OCI-LY1 (cell line): ENCODE data around the gene USP22.
"Not testable (repeated sequence)": the region's sequence is repeated elsewhere in the genome, so short reads cannot be mapped to it uniquely, and the experiment has no call there.

ENCODE experiments used
- H2AFZ ChIP-seq: fragments of 200-600 bp; sonication (generic), shearing (Covaris generic); 2 replicates; pipeline ENCODE4 v1.6.0; 2014; ENCODE audit warnings: antibody characterized with exemption, mild to moderate bottlenecking, low read length
- H3F3A ChIP-seq: fragments of 200-600 bp; sonication (generic), shearing (Covaris generic); 2 replicates; pipeline ENCODE4 v1.6.0; 2014; ENCODE audit warnings: mild to moderate bottlenecking, antibody characterized with exemption, low read length, moderate library complexity; ENCODE audit not compliant: insufficient read depth
- H3K27ac ChIP-seq: fragments of 200-600 bp; sonication (generic); 2 replicates; pipeline ENCODE4 v1.5.1; 2014; ENCODE audit warnings: low read length, mixed run types, mild to moderate bottlenecking, low read depth; ENCODE audit not compliant: poor library complexity, severe bottlenecking
- H3K27me3 ChIP-seq: fragments of 200-600 bp; sonication (generic); 2 replicates; pipeline ENCODE4 v1.6.0; 2014; ENCODE audit warnings: antibody characterized with exemption, mild to moderate bottlenecking, low read length, moderate library complexity; ENCODE audit not compliant: insufficient read depth
- H3K36me3 ChIP-seq: fragments of 200-600 bp; sonication (generic); 2 replicates; pipeline ENCODE4 v1.6.1; 2014; ENCODE audit warnings: mild to moderate bottlenecking, antibody characterized with exemption, low read length, moderate library complexity, mixed read lengths; ENCODE audit not compliant: insufficient read depth
- H3K4me1 ChIP-seq: fragments of 200-600 bp; sonication (generic); 2 replicates; pipeline ENCODE4 v1.5.1; 2014; ENCODE audit warnings: mild to moderate bottlenecking, low read length, moderate library complexity; ENCODE audit not compliant: insufficient read depth, severe bottlenecking
- H3K4me2 ChIP-seq: fragments of 200-600 bp; sonication (generic), shearing (Covaris generic); 2 replicates; pipeline ENCODE4 v1.6.1; 2014; ENCODE audit warnings: low read length
- H3K4me3 ChIP-seq: fragments of 200-600 bp; sonication (generic); 2 replicates; pipeline ENCODE4 v1.5.1; 2014; ENCODE audit warnings: low read length, low read depth, mild to moderate bottlenecking, mixed read lengths; ENCODE audit not compliant: poor library complexity, severe bottlenecking
- H3K79me2 ChIP-seq: fragments of 200-600 bp; shearing (Covaris generic); 2 replicates; pipeline ENCODE4 v1.6.1; 2016; ENCODE audit warnings: mixed run types, low read length, mixed read lengths; ENCODE audit not compliant: insufficient read depth
- H3K9ac ChIP-seq: fragments of 200-600 bp; sonication (generic), shearing (Covaris generic); 2 replicates; pipeline ENCODE4 v1.6.1; 2014; ENCODE audit warnings: mild to moderate bottlenecking, low read length, mixed read lengths
- H3K9me2 ChIP-seq: fragments of 200-600 bp; sonication (generic), shearing (Covaris generic); 2 replicates; pipeline ENCODE4 v1.6.1; 2014; ENCODE audit warnings: low read depth, mild to moderate bottlenecking, low read length, mixed read lengths
- H3K9me3 ChIP-seq: fragments of 200-600 bp; shearing (Covaris generic); 2 replicates; pipeline ENCODE4 v1.6.1; 2014; ENCODE audit warnings: low read length, mixed read lengths
- H4K20me1 ChIP-seq: fragments of 200-600 bp; sonication (generic), shearing (Covaris generic); 2 replicates; pipeline ENCODE4 v1.6.0; 2016; ENCODE audit warnings: mild to moderate bottlenecking, low read length; ENCODE audit not compliant: insufficient read depth
- EZH2 ChIP-seq: fragments of 200-600 bp; sonication (generic), shearing (Covaris generic); IDR thresholded peaks from 2 replicates; pipeline ENCODE4 v1.8.0; 2017; ENCODE audit warnings: borderline replicate concordance, mixed run types, mild to moderate bottlenecking, antibody characterized with exemption, low read length, moderate library complexity, mixed read lengths
- TF ChIP-seq, protein P1 (sequence below): fragments of 200-600 bp; sonication (generic), shearing (Covaris generic); IDR thresholded peaks from 2 replicates; pipeline ENCODE4 v1.5.1; 2017; ENCODE audit warnings: mild to moderate bottlenecking, antibody characterized with exemption, low read length, moderate library complexity, mixed read lengths

Gene USP22

DNA sequence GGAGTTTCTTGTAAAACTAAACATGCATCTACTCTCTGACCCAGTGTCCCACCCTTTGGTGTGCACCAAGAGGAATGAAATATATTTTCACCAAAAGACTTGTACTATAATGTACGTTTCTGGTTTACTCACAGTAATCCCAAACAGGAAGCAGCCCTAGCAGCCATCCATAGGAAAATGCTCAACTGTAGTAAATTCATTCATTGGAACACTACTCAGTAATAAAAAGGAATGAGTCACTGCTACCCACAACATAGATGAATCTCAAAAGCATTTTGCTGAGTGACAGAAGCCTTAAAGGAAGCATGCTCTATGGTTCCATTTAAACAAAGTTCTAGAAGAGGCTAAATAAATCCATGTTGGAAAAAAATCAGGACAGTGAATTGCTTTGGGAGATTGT, 46.3 kb upstream of the USP22 start:
- 0 out of 2 replicates have a peak, but pooled peaks cover 7% of the 10 kb centered on the region for H3K27me3 ChIP-seq
- TF ChIP-seq EZH2: no peak
- TF ChIP-seq, protein P1, sequence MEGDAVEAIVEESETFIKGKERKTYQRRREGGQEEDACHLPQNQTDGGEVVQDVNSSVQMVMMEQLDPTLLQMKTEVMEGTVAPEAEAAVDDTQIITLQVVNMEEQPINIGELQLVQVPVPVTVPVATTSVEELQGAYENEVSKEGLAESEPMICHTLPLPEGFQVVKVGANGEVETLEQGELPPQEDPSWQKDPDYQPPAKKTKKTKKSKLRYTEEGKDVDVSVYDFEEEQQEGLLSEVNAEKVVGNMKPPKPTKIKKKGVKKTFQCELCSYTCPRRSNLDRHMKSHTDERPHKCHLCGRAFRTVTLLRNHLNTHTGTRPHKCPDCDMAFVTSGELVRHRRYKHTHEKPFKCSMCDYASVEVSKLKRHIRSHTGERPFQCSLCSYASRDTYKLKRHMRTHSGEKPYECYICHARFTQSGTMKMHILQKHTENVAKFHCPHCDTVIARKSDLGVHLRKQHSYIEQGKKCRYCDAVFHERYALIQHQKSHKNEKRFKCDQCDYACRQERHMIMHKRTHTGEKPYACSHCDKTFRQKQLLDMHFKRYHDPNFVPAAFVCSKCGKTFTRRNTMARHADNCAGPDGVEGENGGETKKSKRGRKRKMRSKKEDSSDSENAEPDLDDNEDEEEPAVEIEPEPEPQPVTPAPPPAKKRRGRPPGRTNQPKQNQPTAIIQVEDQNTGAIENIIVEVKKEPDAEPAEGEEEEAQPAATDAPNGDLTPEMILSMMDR: no peak
- no peak overlapping the region for H3K4me3 ChIP-seq
- no peak overlapping the region for H3K4me2 ChIP-seq
- no peaks in the 10 kb centered on the region for H3K79me2 ChIP-seq
- no peaks in the 10 kb centered on the region for H4K20me1 ChIP-seq
- no peaks in the 10 kb centered on the region for H3K9me2 ChIP-seq
- H3K9ac ChIP-seq: no peak overlapping the region
- no peaks in the 10 kb centered on the region; the same call in 1 of the 2 replicates for H3K36me3 ChIP-seq
- H3K4me1 ChIP-seq: no peaks in the 10 kb centered on the region
- no peak overlapping the region for H2AFZ ChIP-seq
- no peak overlapping the region for H3K27ac ChIP-seq
- no peaks in the 10 kb centered on the region for H3K9me3 ChIP-seq
- no peaks in the 10 kb centered on the region for H3F3A ChIP-seq

DNA sequence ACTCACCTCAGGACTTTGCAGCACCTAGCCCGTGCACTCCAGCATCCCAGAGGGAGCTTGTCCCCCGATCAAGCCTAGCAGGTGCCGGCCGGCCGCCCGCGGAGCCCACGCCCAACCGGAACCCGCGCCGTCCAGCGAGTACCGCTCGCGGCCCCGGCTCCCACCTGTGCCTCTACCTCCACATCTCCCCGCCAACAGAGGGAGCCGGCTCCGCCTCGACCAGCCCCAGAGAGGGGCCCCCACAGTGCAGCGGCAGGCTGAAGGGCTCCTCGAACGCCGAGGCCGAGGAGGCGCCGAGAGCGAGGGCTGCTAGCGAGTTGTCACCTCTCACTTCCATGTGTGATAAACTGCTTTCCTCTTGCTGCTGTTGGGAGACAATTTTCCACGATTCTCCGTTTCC, 42.9 kb upstream of the USP22 start:
- H3K27ac ChIP-seq: no peak overlapping the region
- no peaks in the 10 kb centered on the region for H3K9me2 ChIP-seq
- H3K4me1 ChIP-seq: no peaks in the 10 kb centered on the region
- peaks cover 7% of the 10 kb centered on the region; the same call in 1 of the 2 replicates for H3K9me3 ChIP-seq
- no peak for TF ChIP-seq EZH2
- TF ChIP-seq, protein P1: no peak
- no peaks in the 10 kb centered on the region for H4K20me1 ChIP-seq
- no peak overlapping the region for H3K9ac ChIP-seq
- H3K36me3 ChIP-seq: no peaks in the 10 kb centered on the region; the same call in 1 of the 2 replicates
- H3K79me2 ChIP-seq: no peaks in the 10 kb centered on the region
- H3F3A ChIP-seq: no peaks in the 10 kb centered on the region
- H3K4me3 ChIP-seq: no peak overlapping the region
- no peak overlapping the region for H3K4me2 ChIP-seq
- H2AFZ ChIP-seq: no peak overlapping the region
- H3K27me3 ChIP-seq: peaks cover 14% of the 10 kb centered on the region; the same call in 1 of the 2 replicates

DNA sequence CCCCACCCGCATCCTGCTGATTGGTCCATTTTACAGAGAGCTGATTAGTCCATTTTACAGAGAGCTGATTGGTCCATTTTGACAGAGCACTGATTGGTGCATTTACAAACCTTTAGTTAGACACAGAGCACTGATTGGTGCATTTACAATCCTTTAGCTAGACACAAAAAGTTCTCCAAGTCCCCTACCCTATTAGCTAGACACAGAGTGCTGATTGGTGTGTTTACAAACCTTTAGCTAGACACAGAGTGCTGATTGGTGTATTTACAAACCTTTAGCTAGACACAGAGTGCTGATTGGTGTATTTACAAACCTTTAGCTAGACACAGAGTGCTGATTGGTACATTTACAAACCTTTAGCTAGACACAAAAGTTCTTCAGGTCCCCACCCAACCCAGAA, 42.5 kb upstream of the USP22 start:
- H3K4me1 ChIP-seq, H3K9me3 ChIP-seq, H4K20me1 ChIP-seq, H3K4me2 ChIP-seq, H2AFZ ChIP-seq, H3K4me3 ChIP-seq, H3K27ac ChIP-seq, H3F3A ChIP-seq, H3K36me3 ChIP-seq, H3K9me2 ChIP-seq, H3K9ac ChIP-seq, H3K79me2 ChIP-seq: not testable (repeated sequence)
- H3K27me3 ChIP-seq: peaks cover 14% of the 10 kb centered on the region; the same call in 1 of the 2 replicates

DNA sequence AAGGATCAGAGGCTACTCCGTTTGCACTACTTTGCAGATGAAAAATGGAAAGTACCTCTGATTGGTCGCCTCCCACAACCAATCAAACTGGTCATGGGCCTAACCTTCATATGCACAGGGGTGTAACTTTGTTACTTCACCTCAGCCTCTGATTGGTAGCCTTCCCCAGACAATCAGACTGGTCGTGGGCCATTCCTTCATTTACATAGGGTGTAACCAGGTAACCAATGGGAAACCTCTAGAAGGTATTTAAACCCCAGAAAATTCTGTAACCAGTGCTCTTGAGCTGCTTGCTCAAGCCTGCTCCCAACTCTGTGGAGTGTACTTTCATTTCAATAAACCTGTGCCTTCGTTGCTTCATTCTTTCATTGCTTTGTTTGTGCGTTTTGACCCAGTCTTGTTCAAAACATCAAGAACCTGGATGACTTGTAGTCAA, 39.2 kb upstream of the USP22 start:
- H3K9me3 ChIP-seq: peaks cover 7% of the 10 kb centered on the region; the same call in 1 of the 2 replicates
- H3K4me3 ChIP-seq: no peak overlapping the region
- H3K27me3 ChIP-seq: peaks cover 18% of the 10 kb centered on the region; the same call in 1 of the 2 replicates
- H3K9me2 ChIP-seq: no peaks in the 10 kb centered on the region
- no peaks in the 10 kb centered on the region for H3F3A ChIP-seq
- TF ChIP-seq EZH2: no peak
- TF ChIP-seq, protein P1: no peak
- no peak overlapping the region for H3K27ac ChIP-seq
- no peaks in the 10 kb centered on the region for H3K4me1 ChIP-seq
- no peak overlapping the region for H3K4me2 ChIP-seq
- no peaks in the 10 kb centered on the region for H3K79me2 ChIP-seq
- no peak overlapping the region for H2AFZ ChIP-seq
- no peak overlapping the region for H3K9ac ChIP-seq
- no peaks in the 10 kb centered on the region for H4K20me1 ChIP-seq
- H3K36me3 ChIP-seq: no peaks in the 10 kb centered on the region; the same call in 1 of the 2 replicates
